CD4-positive, alpha-beta T cell (primary cell): Measurements from ENCODE around the gene AGO4. TPM values are rescaled to one million over a fixed set of nuclear protein-coding genes. Genes with fewer than 3 reads are reported as not detected.
"Not testable (repeated sequence)": the region's sequence is repeated elsewhere in the genome, so short reads cannot be mapped to it uniquely, and the experiment has no call there.

Experiments used
- ATAC-seq: fragments of 200-7000 bp; cut with Tn5 transposase; one replicate; pipeline ENCODE4 v1.10.0; 2022; ENCODE audit warnings: mild to moderate bottlenecking; ENCODE audit not compliant: poor library complexity
- CTCF ChIA-PET: fragments of 350-600 bp; sonication (Branson Sonifier 250); formaldehyde crosslinking; loops from one replicate; lab custom pipeline; 2021; ENCODE audit warnings: antibody characterized with exemption, inconsistent platforms; lab: Charles Lee
- POLR2A ChIA-PET: fragments of 350-600 bp; sonication (Branson Sonifier 250); formaldehyde crosslinking; loops from one replicate; lab custom pipeline; 2021; ENCODE audit warnings: antibody characterized with exemption, inconsistent platforms; lab: Charles Lee
- DNase-seq, 14 experiments: peaks; one replicate each; pipeline ENCODE4 v3.0.0-alpha.2; 2013 to 2020; ENCODE audit warnings: mixed read lengths in 2 of 14
- H3K27ac ChIP-seq, 2 donors: one replicate each; pipeline versions ENCODE4 v1.5.1 to v1.7.0; 2013; ENCODE audit warnings: low read length in 2 of 2, low read depth in 1 of 2, mild to moderate bottlenecking in 1 of 2
- H3K27me3 ChIP-seq, 2 experiments: 1 replicate in 1 of 2; 2 replicates in 1 of 2; pipeline versions ENCODE4 v1.6.1 to v1.7.0; 2013; ENCODE audit warnings: low read length in 2 of 2, control low read depth in 1 of 2, mild to moderate bottlenecking in 1 of 2, moderate library complexity in 1 of 2; ENCODE audit not compliant: insufficient read depth in 2 of 2, control insufficient read depth in 1 of 2
- H3K36me3 ChIP-seq: one replicate; pipeline ENCODE4 v1.6.1; 2013; ENCODE audit warnings: low read length, control low read depth; ENCODE audit not compliant: insufficient read depth
- H3K4me1 ChIP-seq: one replicate; pipeline ENCODE4 v1.6.1; 2013; ENCODE audit warnings: low read length, control low read depth; ENCODE audit not compliant: insufficient read depth
- H3K4me3 ChIP-seq: one replicate; pipeline ENCODE4 v1.5.1; 2013; ENCODE audit warnings: mild to moderate bottlenecking, low read length, moderate library complexity
- H3K9me3 ChIP-seq, 2 experiments: 1 replicate in 1 of 2; 2 replicates in 1 of 2; pipeline versions ENCODE4 v1.6.1 to v1.7.0; 2013; ENCODE audit warnings: low read length in 2 of 2, mild to moderate bottlenecking in 2 of 2, control low read depth in 1 of 2, moderate library complexity in 1 of 2; ENCODE audit not compliant: control insufficient read depth in 1 of 2, insufficient read depth in 1 of 2
- H3K27ac Mint-ChIP-seq: one replicate; pipeline ENCODE4 v1.8.0; 2020; ENCODE audit warnings: mixed read lengths
- H3K27me3 Mint-ChIP-seq: one replicate; pipeline ENCODE4 v1.8.0; 2021; ENCODE audit warnings: mixed read lengths
- H3K36me3 Mint-ChIP-seq: one replicate; pipeline ENCODE4 v1.8.0; 2021; ENCODE audit warnings: low read depth, mixed read lengths
- H3K4me1 Mint-ChIP-seq: one replicate; pipeline ENCODE4 v1.8.0; 2021; ENCODE audit warnings: low read depth, mixed read lengths
- H3K4me3 Mint-ChIP-seq: one replicate; pipeline ENCODE4 v1.8.0; 2020; ENCODE audit warnings: mild to moderate bottlenecking, mixed read lengths
- H3K9me3 Mint-ChIP-seq: one replicate; pipeline ENCODE4 v1.8.0; 2020; ENCODE audit warnings: mixed read lengths
- CTCF ChIP-seq: fragments of 200-600 bp; IDR thresholded peaks from one replicate; pipeline ENCODE4 v1.8.0; 2022; ENCODE audit warnings: antibody characterized with exemption, mild to moderate bottlenecking
- intact Hi-C, 2 experiments: fragments of 100-400 bp; cut with DNase I in 1 of 2; cut with micrococcal nuclease in 1 of 2; formaldehyde crosslinking; loops; one replicate each; pipeline versions ENCODE4 v1.15.1 to v1.9.0; 2023 to 2025; cut with DNase I, micrococcal nuclease
- total RNA-seq, 174 experiments: library from RNA in 2 of 174; stranded (reverse) in 2 of 174; gene quantifications; one replicate each; pipeline ENCODE4 v1.2.3 and lab custom pipeline; 2021 to 2026

Gene AGO4
- total RNA-seq, 2 experiments from 2014 or later, result 7.4 to 8.1 TPM

- H3K36me3 ChIP-seq, result peaks cover 26% of the 10 kb centered on the region
- no peak overlapping the region for H3K4me3 ChIP-seq
- no peaks in the 10 kb centered on the region for H3K9me3 ChIP-seq
- ChIA-PET POLR2A (no interaction called here), CTCF (no interaction called here)
- no peaks in the 10 kb centered on the region for H3K27me3 ChIP-seq
- TF ChIP-seq CTCF, result no peak
- no peaks in the 10 kb centered on the region for H3K9me3 Mint-ChIP-seq
- H3K4me3 Mint-ChIP-seq, result no peak overlapping the region
- H3K27ac Mint-ChIP-seq, result peak overlapping the region; percentile 35
- no peaks in the 10 kb centered on the region for H3K27me3 Mint-ChIP-seq
- ATAC-seq (no peak), DNase-seq (no peak)
- peaks cover 37% of the 10 kb centered on the region for H3K4me1 ChIP-seq
- no peak overlapping the region for H3K27ac ChIP-seq
- peaks cover 34% of the 10 kb centered on the region for H3K36me3 Mint-ChIP-seq
- H3K4me1 Mint-ChIP-seq, result peaks cover 48% of the 10 kb centered on the region
- intact Hi-C loops, result loop anchor here in 1 of 2 experiments (2.0 kb wide), 1 partner anchor 331 kb away; the partner anchor contains the start of genes KIAA0319L and NCDN
Observed at GRCh38 chr1:35887508-35887907, 79.7 kb downstream of the AGO4 start.

- H3K4me3 Mint-ChIP-seq, result no peak overlapping the region
- peaks cover 42% of the 10 kb centered on the region for H3K36me3 Mint-ChIP-seq
- ATAC-seq (no peak), DNase-seq (no peak)
- H3K27ac Mint-ChIP-seq, result no peak overlapping the region
- ChIA-PET CTCF (no interaction called here), POLR2A (no interaction called here)
- no peaks in the 10 kb centered on the region for H3K27me3 Mint-ChIP-seq
- Histone ChIP-seq H3K27ac (no peak overlapping the region), H3K36me3 (peaks cover 34% of the 10 kb centered on the region), H3K27me3 (no peaks in the 10 kb centered on the region), H3K9me3 (no peaks in the 10 kb centered on the region), H3K4me1 (peaks cover 33% of the 10 kb centered on the region), H3K4me3 (no peak overlapping the region)
- peaks cover 44% of the 10 kb centered on the region for H3K4me1 Mint-ChIP-seq
- no peaks in the 10 kb centered on the region for H3K9me3 Mint-ChIP-seq
- intact Hi-C loops, result no loop called here
- TF ChIP-seq CTCF, result no peak
Observed at GRCh38 chr1:35888255-35888654, 80.4 kb downstream of the AGO4 start.

DNA sequence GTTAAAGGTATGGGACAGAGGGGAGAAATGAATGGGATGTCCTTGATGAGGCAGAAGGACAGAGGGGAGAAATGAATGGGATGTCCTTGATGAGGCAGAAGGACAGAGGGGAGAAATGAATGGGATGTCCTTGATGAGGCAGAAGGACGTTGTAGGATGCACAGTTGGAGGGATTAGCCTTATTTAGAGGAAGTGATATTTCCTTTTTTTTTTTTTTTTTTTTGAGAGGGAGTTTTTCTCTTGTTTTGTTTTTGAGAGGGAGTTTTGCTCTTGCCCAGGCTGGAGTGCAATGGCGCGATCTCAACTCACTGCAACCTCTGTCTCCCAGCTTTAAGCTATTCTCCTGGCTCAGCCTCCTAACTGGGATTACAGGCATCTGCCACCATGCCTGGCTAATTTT is 81.2 kb downstream of the AGO4 start:
- H3K4me3 ChIP-seq, DNase-seq, H3K27ac Mint-ChIP-seq, H3K27me3 ChIP-seq, H3K27me3 Mint-ChIP-seq, CTCF ChIA-PET, intact Hi-C loops, ATAC-seq, H3K27ac ChIP-seq, H3K9me3 ChIP-seq, H3K4me3 Mint-ChIP-seq, H3K9me3 Mint-ChIP-seq: not testable (repeated sequence)
- Mint-ChIP-seq H3K36me3 (peaks cover 49% of the 10 kb centered on the region), H3K4me1 (peaks cover 39% of the 10 kb centered on the region)
- peaks cover 41% of the 10 kb centered on the region for H3K36me3 ChIP-seq
- POLR2A ChIA-PET, result interaction anchor here (1.3 kb wide), 1 partner anchor 42 kb away, joined by 4 read pairs; the partner anchor contains the start of gene AGO3
- H3K4me1 ChIP-seq, result peaks cover 26% of the 10 kb centered on the region
